Iris pigment epithelial cell (primary cell): ENCODE results near the gene ZBTB33.

Experiments
- DNase-seq: peaks from one replicate; pipeline ENCODE4 v3.0.0-alpha.2; 2011; ENCODE audit warnings: low read depth

ZBTB33 gene, protein sequence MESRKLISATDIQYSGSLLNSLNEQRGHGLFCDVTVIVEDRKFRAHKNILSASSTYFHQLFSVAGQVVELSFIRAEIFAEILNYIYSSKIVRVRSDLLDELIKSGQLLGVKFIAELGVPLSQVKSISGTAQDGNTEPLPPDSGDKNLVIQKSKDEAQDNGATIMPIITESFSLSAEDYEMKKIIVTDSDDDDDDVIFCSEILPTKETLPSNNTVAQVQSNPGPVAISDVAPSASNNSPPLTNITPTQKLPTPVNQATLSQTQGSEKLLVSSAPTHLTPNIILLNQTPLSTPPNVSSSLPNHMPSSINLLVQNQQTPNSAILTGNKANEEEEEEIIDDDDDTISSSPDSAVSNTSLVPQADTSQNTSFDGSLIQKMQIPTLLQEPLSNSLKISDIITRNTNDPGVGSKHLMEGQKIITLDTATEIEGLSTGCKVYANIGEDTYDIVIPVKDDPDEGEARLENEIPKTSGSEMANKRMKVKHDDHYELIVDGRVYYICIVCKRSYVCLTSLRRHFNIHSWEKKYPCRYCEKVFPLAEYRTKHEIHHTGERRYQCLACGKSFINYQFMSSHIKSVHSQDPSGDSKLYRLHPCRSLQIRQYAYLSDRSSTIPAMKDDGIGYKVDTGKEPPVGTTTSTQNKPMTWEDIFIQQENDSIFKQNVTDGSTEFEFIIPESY

DNA sequence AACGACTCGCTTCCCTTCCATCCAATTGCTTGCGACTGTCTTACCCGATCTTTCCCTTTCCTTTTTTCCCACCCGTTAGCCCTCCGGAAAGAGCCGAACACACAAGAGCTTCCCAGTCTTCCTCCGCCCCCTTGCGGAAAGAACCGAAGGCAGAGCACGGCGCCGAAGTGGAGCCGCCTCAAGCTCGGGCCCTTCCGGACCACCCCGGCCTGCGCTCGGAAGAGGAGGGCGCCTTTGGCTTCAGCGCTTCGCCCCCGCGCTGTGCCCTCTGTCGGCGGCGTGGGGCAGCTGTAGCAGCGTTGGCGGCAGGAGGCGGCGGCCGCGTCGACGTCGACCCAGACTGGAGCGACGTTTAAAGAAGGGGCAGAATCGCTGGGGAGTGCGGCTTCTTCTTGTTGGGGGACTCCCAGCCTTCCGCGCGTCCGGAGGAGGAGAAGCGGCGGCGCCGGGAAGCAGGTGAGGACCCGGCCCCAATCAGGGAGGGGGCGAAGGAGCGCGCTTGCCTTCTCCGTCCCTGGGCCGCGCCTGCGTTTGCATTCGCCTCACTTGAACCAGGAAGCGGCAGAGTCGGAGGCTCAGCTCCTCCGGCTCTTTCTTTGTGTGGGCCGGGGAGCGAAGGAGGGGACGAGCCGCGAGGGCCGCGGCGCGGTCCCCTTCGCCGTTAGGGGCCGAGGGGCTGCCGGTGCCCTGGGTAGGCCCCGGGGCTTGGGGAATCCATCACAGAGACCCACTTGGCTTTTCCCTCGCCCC, at the start of gene ZBTB33:
ZBTB33 (plus strand) TSS at position 291 of the 750 bp plus-strand sequence. CDS start 2,604 bp downstream, outside the sequence.
- DNase-seq: peak; percentile 96

DNA sequence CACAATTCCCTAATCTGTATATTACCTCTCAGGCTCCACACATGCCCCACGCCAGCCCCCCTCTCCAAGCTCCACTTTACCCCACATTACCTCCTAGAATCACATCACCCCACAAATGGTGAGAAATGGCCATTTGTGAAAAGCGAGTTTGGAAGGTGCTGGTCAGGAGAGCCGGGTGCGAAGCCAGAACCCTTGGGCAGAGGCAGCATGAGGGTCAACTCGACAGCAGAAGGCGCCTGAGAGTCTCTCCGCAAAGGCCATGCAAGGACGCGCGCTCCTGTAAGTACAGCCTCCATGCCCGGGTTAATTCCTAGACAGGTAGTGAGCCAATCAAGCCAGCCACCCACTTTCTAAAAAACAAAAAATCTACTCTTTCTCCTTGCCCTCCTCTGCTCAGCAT, 49.8 kb upstream of the ZBTB33 start:
- no peak for DNase-seq

DNA sequence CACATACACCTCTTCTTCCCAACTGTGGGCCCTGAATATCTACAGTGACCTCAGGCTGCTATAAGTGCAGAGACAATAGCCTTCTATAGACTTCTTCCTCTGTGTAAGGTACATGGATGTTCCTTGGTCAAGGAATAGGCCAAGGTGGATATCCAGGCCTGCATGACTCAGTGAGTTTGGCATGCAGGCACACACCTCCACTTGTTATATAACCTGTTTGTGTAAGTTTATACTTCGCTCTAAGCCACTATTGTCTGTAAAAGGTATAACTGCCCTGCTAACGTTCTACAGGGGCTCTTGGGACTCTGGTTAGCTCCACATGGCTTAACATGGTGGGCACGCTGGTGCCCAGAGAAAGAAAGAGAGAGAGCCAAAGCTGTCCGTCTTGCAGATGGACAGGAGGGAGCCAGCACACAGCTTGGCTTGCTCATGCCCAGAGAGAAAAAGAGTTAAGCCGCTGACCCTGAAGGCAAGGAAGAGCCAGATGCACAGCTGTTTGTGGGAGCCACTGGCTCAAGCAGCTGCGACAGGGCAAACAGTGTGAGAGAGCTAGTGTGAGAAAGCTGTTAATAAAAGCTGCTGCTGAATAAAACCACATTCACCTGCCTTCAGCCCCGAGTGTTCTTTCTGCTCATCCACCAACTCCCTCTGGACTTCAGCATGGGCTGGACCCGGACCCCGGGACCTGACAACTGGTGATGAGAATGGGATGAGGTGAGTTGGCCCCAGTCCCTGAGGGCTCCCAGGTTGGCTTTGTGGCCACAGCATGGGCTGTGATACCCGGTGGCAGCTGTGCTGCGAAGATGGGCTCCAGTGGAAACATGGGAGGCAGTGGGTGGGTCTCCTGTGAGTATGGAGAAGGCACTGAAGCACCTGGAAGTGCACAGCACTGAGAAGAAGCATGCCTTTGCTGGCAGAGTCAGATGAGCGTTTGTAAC, 44.5 kb upstream of the ZBTB33 start:
- no peak for DNase-seq

DNA sequence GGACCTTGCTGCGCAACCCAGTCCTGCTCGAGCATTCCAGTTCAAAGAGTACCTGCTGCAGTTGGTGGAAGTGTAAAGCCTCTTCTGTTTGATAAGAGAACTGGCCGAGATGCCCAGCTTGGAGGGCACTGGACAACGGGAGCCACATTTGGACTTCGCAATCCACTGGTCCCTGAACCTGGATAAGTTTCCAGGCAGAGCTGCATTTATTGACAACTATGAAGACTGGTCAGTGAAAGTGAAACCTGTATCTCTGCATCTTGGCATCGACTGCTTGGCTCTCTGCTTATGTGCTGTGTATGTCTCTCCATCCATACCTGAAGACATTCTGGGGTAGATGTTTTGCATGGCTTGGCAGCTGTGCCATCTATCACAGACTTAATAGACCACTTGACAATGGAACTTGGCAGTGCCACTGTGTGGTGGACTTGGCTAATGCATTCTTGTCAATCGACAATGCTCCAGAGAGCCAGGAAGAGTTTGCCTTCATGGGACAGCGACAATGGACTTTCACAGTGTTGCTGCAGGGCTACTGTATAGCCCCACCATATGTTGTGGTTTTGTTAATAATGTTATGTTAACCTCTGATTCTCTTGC, 43.5 kb upstream of the ZBTB33 start:
- DNase-seq: no peak

DNA sequence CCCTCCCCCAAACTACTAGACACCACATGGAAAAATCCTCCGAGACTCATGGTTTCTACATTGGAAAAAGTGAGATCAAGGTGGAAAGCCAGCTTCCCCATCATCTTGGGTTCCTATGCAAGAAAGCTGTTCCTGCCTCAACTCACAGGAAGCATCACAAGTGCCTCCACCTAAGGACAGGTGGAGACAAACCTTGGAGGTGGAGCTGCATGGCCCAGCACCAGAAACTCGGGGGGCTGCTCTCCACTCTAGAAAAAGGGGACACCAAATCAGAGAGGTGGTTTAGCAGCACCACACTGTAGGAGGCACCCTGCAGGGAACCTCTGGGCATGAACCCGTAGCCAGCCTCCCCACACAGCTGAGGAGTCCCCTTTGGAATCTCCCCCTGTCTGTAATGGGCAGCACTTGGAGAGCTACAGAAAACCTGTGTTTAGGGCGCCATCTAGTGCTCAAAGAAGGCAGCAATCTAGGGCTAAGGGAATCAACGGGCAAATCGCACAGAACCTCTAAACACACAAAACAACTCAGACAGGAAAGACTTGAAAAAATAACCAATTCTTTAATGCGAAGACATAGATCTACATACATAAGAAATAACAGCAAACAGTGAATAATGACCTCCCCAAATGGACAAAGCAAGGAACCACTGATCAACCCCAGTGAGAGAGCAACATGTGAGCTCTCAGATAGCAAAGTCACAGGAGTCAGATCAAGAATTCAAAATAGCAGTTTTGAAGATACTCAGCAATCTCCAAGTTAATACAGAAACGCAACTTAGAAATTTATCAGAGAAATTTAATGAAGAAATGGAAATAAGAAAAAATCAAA, 37.0 kb upstream of the ZBTB33 start:
- peak; percentile 63 for DNase-seq

DNA sequence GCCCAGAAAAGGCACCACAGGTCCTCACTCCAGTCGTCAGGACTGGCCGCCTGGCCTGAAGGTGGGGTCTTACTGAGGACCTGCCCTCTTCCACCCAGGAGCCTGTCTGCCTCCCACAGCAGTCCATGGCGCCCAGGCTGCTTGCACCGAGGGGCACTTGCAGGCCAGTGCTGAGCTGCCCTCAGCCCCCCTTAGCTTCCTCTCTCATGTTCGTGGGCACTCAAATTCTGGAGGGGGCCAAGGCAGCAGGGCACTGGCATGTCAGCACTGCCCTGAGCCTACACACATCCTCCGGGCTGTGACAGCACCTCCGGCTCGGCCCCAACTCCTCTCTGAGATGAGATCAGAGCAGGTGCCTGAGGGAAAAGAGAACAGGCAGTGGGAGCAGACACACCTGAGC, 27.2 kb upstream of the ZBTB33 start:
- no peak for DNase-seq

DNA sequence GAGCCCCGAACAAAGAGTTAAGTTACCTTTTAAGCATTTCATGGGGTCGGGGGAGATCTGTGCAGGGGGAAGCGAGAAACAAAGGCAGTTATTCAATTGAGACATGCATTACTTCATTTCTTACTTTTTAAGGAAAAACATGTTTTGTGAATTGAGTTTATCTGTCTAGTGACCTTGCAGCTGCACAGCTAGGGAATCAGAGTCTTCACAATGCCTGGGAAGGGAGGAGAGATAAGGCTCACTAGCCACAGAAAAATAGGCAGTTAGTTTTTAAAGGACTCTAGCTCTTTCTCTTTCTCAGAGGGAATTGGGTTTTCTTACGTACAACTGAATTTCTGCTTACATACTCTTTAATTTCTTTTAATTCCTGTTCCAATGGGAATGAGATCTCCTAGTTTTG, 26.2 kb upstream of the ZBTB33 start:
- no peak for DNase-seq

DNA sequence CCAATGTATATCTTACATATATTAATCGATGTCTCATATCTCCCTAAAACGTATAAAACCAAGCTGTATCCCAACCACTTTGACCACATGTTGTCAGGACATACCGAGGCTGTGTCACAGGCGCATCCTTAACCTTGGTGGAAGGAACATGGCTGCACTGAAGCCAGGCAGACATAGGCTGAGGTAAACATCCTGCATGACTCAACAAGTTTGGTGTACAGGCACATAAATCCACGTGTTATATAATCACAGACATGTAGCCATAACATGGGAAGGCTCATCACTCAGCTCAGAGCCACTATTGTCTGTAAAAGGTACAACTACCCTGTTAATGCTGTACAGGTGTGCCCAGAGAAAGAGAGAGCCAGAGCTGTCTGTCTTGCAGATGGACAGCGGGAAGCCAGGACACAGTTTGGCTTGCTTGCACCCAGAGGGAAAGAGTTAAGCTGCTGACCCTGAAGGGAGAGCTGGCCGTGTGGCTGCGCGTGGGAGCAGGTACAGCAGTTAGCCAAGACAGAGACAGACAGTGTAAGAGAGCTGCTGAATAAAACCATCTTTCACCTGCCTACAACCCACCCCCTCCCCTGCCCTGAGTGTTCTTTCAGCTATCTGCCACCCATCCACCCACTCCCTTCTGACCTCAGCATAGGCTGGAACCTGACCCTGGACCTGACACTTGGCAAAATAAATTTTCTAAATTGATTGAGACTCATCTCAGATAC, 22.3 kb upstream of the ZBTB33 start:
- DNase-seq: peak; percentile 4

DNA sequence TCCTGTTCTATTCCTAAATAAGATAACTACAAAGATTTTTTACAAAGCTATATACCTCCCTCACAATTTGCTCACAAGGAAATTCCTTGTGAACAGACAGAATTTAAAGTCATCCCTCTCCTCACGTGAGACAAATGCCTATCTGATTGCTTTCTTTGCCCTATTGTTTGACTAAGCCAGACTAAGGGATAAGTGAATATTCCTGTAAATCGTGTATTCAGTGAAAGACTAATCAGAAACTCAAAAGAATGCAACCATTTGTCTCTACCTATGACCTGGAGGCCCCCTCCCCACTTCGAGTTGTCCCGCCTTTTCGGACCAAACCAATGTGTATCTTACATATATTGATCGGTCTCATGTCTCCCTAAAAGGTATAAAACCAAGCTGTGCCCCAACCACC, 15.3 kb upstream of the ZBTB33 start:
- DNase-seq: no peak

DNA sequence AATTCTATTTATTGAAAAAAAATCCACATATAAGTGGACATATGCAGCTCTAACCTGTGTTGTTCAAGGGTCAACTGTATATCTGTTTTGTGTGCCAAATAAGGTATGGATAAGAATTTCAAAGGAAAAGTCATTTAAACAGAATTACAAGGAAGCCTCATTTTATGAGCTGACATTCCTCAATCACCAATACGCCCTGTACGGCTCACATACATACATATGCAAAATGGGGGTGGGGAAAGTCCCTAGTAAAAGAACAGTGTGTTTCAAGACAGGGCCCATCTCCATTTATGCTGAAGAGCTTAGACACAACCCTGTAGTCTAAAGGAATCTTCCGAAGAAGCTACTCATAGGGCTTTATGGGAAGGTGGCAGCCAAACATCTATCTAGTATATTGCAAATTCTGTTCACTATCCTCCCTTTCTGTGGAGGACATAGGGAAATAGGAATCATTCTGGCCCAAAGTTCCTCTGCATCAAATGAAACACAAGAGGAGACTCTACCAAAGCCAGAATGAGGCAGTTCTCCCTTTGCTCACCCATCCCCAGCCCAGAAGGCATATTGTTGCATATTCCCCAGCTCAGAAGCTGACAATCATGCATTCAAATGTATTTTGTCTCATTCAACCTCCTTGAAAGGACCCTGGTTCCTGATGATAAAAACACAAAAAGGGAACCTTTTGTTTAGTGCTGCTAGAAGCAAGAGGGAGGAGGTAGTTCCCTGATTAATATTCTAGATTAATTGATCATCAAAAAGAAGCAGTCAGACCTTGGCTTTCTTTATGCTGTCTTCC, 13.7 kb upstream of the ZBTB33 start:
- no peak for DNase-seq

DNA sequence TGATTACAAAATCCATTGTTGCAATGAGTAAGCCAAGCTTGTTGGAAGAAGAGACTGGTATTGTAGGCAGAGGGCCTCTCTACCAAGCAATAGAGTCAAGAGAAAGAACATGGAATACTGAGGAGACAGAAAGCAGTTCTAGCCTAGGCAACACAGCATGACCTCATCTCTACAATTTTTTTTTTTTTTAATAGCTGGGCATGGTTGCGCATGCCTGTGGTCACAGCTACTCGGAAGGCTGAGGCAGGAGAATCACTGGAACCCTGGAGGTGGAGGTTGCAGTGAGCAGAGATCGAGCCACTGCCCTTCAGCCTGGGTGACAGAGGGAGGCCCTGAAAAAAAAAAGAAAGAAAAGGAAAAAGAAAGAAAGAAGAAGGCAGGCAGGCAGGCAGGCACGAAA, 11.7 kb upstream of the ZBTB33 start:
- DNase-seq: no peak

DNA sequence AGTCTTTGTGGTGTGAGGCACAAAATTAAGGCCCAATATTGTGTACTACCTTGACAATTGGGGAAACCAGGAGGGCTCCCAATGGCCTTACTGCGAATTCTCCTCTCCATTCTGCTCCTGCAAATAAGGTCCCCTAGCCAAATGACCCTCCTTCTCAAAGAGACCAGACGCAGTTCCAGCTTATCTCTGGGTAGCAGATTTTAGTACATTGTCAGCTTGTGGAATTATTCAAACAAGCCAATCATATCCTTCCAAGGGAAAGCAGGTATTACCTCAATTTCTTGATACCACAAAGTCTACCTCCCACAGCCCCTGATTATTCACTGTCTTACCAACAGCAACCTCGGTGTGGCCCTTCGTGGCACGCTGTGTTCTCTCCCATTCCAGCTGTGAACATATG, 7.8 kb upstream of the ZBTB33 start:
- no peak for DNase-seq

DNA sequence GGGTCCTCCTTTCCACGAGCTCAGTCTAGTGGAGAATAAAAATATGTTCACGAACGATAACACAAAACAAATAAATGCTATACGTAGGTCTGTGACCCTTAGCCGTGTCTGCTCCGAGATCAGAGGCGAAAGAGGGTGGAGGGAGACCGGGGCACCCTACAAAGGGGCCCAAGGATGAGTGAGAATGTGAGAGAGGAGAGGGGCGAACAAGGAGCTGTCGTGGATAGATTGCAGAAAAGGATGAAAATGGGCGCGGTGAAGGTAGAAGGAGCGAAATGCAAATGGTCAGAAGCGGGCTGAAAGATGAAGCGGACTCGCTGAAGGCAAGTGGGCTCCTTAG, 6.2 kb upstream of the ZBTB33 start:
- no peak for DNase-seq

DNA sequence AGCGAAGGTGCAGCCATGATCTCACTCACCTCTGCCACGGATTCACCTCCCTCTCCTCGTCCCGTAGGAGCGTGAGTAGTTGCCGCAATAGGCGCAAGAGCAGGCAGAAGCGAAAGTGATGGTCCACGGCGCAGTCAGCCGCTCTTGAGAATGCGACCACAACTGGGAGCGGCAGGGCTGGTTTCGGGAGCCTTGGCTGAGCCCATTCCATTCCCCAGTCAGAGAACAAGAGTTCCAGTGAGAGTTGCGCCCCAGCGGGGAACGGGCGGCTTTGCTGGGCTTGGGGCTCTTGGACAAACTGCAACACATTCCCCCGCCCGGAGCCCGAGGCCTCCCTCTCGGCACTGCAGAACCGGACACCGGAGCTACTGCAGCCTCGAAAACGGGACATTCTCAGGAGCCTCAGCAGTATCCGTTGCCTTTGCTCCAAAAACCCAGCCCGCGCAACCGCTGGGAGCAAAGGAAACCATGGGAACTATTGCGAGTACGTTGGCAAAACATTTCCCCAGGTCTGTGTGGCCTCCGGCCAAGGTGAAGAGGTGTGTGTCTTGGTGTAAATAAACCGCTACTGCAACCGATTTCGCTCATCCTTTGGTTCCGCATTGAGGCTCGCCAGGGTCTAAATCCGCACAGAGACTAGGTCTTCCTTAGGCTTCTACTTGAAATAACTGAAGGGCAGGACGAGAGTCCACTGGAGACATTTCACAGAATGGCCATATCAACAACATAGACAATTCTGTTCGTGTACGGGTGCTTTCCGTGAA, 5.7 kb upstream of the ZBTB33 start:
- DNase-seq: peak; percentile 74

DNA sequence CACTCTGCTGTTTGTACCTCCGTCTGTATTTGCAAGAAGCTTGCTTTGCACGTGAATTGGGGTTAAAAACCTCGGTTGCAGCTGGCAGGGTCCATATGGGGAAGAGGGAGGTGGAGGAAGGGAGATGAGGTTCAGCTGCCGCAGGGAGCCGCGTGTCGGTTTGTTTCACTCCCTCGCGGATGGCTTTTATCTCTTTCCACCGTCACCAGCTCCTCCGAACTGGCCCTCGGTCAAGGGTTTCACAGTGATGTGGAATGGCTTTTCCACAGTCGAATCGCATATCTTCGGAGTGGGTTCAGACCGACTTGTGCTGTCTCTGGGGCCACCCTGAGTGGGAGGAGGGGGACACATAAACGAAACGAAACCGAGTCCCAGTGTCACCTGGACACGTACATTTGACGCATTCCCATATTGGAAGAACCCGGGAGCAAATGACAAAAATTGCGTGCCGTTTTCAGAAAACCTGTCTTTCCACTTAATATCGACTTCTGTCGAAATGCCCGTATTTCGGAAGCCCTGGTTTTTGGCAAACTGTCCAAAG, 929 bp downstream of the ZBTB33 start:
- peak; percentile 29 for DNase-seq

DNA sequence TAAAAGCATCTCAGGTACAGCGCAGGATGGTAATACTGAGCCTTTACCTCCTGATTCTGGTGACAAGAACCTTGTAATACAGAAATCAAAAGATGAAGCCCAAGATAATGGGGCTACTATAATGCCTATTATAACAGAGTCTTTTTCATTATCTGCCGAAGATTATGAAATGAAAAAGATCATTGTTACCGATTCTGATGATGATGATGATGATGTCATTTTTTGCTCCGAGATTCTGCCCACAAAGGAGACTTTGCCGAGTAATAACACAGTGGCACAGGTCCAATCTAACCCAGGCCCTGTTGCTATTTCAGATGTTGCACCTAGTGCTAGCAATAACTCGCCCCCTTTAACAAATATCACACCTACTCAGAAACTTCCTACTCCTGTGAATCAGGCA, 3.2 kb downstream of the ZBTB33 start:
- DNase-seq: no peak

DNA sequence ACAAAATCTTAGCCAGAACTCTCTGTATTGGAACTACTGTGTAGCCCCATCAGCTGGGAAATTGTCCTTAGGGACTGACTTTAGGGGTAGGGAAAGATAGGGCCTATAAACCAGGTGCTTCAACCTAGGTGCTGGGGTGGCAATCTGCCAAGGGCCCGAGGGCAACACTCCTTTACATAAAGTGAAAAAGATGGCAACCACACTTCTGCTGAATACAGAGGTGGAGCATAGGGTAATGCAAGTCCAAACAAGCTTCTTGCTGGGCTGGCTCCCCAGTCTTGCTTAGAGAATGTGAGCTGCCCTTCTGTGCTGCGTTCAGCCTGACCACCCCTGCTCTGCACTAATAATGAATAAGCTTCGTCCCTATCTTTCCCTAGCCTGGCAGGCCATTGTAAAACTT, 9.8 kb downstream of the ZBTB33 start:
- no peak for DNase-seq
